IMR-90 (cell line): Measurements from ENCODE around the gene PDLIM5. TPM values are rescaled to one million over a fixed set of nuclear protein-coding genes. Genes with fewer than 3 reads are reported as not detected.

Experiments
- ATAC-seq: fragments of 200-7000 bp; cut with Tn5 transposase; 2 replicates; pipeline ENCODE4 v1.9.1; 2020; ENCODE audit warnings: low read depth, mild to moderate bottlenecking, moderate library complexity
- BruUV-seq: library from RNA; stranded (reverse); fragments of 400-500 nt; replicated peaks from 2 replicates; lab custom pipeline; 2021; lab: Mats Ljungman, UMichigan
- CTCF ChIA-PET: fragments of 300-600 bp; formaldehyde crosslinking; extraction: SDS; loops from one replicate; lab custom pipeline; 2021; ENCODE audit warnings: antibody characterized with exemption; lab: Yijun Ruan, JAX
- POLR2A ChIA-PET: fragments of 300-600 bp; sonication (Branson Sonifier 250); formaldehyde crosslinking; loops from one replicate; lab custom pipeline; 2022; ENCODE audit warnings: antibody characterized with exemption; ENCODE audit not compliant: unreplicated experiment; lab: Charles Lee
- DNase-seq: peaks from one replicate; pipeline ENCODE4 v3.0.0; 2013
- H2AFZ ChIP-seq: replicated peaks from 2 replicates; pipeline ENCODE3; 2013; ENCODE audit warnings: low read length, mild to moderate bottlenecking; ENCODE audit not compliant: poor library complexity
- H2AK5ac ChIP-seq: 2 replicates; pipeline ENCODE4 v1.6.1; 2013; ENCODE audit warnings: low read depth, low read length, inconsistent platforms
- H2AK9ac ChIP-seq: replicated peaks from 2 replicates; pipeline ENCODE3; 2013; ENCODE audit warnings: mild to moderate bottlenecking, low read depth, low read length, moderate library complexity; ENCODE audit not compliant: poor library complexity
- H2BK120ac ChIP-seq: 2 replicates; pipeline ENCODE4 v1.6.1; 2013; ENCODE audit warnings: low read depth, low read length, inconsistent platforms
- H2BK15ac ChIP-seq: 3 replicates; pipeline ENCODE4 v1.6.1; 2013; ENCODE audit warnings: low read depth, low read length, inconsistent platforms
- H2BK20ac ChIP-seq: 2 replicates; pipeline ENCODE4 v1.6.1; 2013; ENCODE audit warnings: low read depth, mild to moderate bottlenecking, inconsistent platforms, low read length, moderate library complexity
- H2BK5ac ChIP-seq: 2 replicates; pipeline ENCODE4 v1.6.1; 2013; ENCODE audit warnings: mild to moderate bottlenecking, low read depth, low read length, inconsistent platforms; ENCODE audit not compliant: poor library complexity, severe bottlenecking
- H3K14ac ChIP-seq: replicated peaks from 2 replicates; pipeline ENCODE4 v1.6.1; 2013; ENCODE audit warnings: low read depth, low read length, inconsistent platforms
- H3K18ac ChIP-seq: 2 replicates; pipeline ENCODE4 v1.6.1; 2013; ENCODE audit warnings: low read depth, low read length, control low read depth
- H3K23ac ChIP-seq: 2 replicates; pipeline ENCODE4 v1.6.1; 2013; ENCODE audit warnings: low read depth, low read length, inconsistent platforms
- H3K27ac ChIP-seq: 2 replicates; pipeline ENCODE4 v1.5.1; 2013; ENCODE audit warnings: mild to moderate bottlenecking, control low read depth, low read length; ENCODE audit not compliant: insufficient read depth
- H3K27me3 ChIP-seq: 2 replicates; pipeline ENCODE4 v1.6.1; 2013; ENCODE audit warnings: low read length; ENCODE audit not compliant: control insufficient read depth, insufficient read depth
- H3K36me3 ChIP-seq: 2 replicates; pipeline ENCODE4 v1.6.1; 2013; ENCODE audit warnings: low read length, mixed read lengths; ENCODE audit not compliant: control insufficient read depth, insufficient read depth
- H3K4ac ChIP-seq: 2 replicates; pipeline ENCODE4 v1.6.1; 2013; ENCODE audit warnings: low read depth, low read length, inconsistent platforms
- H3K4me1 ChIP-seq: 2 replicates; pipeline ENCODE4 v1.6.1; 2013; ENCODE audit warnings: low read length, mixed read lengths; ENCODE audit not compliant: control insufficient read depth, insufficient read depth
- H3K4me2 ChIP-seq: 2 replicates; pipeline ENCODE4 v1.6.1; 2013; ENCODE audit warnings: low read depth, mild to moderate bottlenecking, control low read depth, low read length, moderate library complexity
- H3K4me3 ChIP-seq: 2 replicates; pipeline ENCODE4 v1.5.1; 2013; ENCODE audit warnings: low read depth, mild to moderate bottlenecking, control low read depth, low read length, moderate library complexity; ENCODE audit not compliant: insufficient read depth
- H3K56ac ChIP-seq: 2 replicates; pipeline ENCODE4 v1.6.1; 2013; ENCODE audit warnings: low read length, inconsistent platforms; ENCODE audit not compliant: insufficient read depth; ENCODE audit errors: extremely low read depth
- H3K79me1 ChIP-seq, 2 experiments: 2 replicates each; pipeline ENCODE4 v1.6.1; 2013; ENCODE audit warnings: low read length in 2 of 2, inconsistent platforms in 1 of 2, low read depth in 1 of 2
- H3K9ac ChIP-seq: 2 replicates; pipeline ENCODE4 v1.6.1; 2013; ENCODE audit warnings: low read depth, low read length, control low read depth
- H3K9me1 ChIP-seq: 2 replicates; pipeline ENCODE4 v1.6.1; 2013; ENCODE audit warnings: low read length, inconsistent platforms; ENCODE audit not compliant: insufficient read depth
- H3K9me3 ChIP-seq: 2 replicates; pipeline ENCODE4 v1.6.1; 2013; ENCODE audit warnings: low read length; ENCODE audit not compliant: control insufficient read depth, insufficient read depth
- H4K20me1 ChIP-seq: 2 replicates; pipeline ENCODE4 v1.6.1; 2013; ENCODE audit warnings: low read length, inconsistent platforms; ENCODE audit not compliant: insufficient read depth
- H4K5ac ChIP-seq: 2 replicates; pipeline ENCODE4 v1.6.1; 2013; ENCODE audit warnings: mild to moderate bottlenecking, low read depth, low read length, control low read depth
- H4K8ac ChIP-seq, 2 experiments: 2 replicates each; pipeline ENCODE4 v1.6.1; 2013; ENCODE audit warnings: low read depth in 2 of 2, low read length in 2 of 2, control low read depth in 1 of 2, inconsistent platforms in 1 of 2
- H4K91ac ChIP-seq: 2 replicates; pipeline ENCODE4 v1.6.1; 2013; ENCODE audit warnings: low read depth, low read length, inconsistent platforms; ENCODE audit not compliant: insufficient read depth
- BHLHE40 ChIP-seq: fragments of 150-350 bp; IDR thresholded peaks from 2 replicates; pipeline ENCODE4 v1.6.1; 2016; ENCODE audit warnings: mild to moderate bottlenecking, low read depth, low read length
- CEBPB ChIP-seq: IDR thresholded peaks from 2 replicates; pipeline ENCODE4 v1.6.1; 2012; ENCODE audit warnings: low read depth, low read length, improper control_type of control experiment
- CHD1 ChIP-seq: IDR thresholded peaks from 2 replicates; pipeline ENCODE4 v1.6.1; 2012; ENCODE audit warnings: low read depth, low read length, improper control_type of control experiment
- CTCF ChIP-seq: conservative IDR thresholded peaks from 2 replicates; pipeline ENCODE4 v1.5.1; 2012; ENCODE audit warnings: mild to moderate bottlenecking, low read depth, low read length, improper control_type of control experiment
- ELK1 ChIP-seq: fragments of 150-350 bp; IDR thresholded peaks from 2 replicates; pipeline ENCODE4 v1.6.1; 2016; ENCODE audit warnings: low read depth, mild to moderate bottlenecking, low read length, moderate library complexity, borderline replicate concordance
- FOS ChIP-seq: fragments of 150-350 bp; IDR thresholded peaks from 2 replicates; pipeline ENCODE4 v1.6.1; 2016; ENCODE audit warnings: low read depth, low read length
- MAFK ChIP-seq: IDR thresholded peaks from 2 replicates; pipeline ENCODE4 v1.6.1; 2012; ENCODE audit warnings: low read depth, low read length, improper control_type of control experiment
- MAZ ChIP-seq: IDR thresholded peaks from 2 replicates; pipeline ENCODE4 v1.6.1; 2012; ENCODE audit warnings: low read depth, mild to moderate bottlenecking, low read length, improper control_type of control experiment, moderate library complexity, borderline replicate concordance
- MXI1 ChIP-seq: IDR thresholded peaks from 2 replicates; pipeline ENCODE4 v1.6.1; 2012; ENCODE audit warnings: low read depth, mild to moderate bottlenecking, low read length, moderate library complexity, borderline replicate concordance
- NFE2L2 ChIP-seq: fragments of 150-350 bp; IDR thresholded peaks from 2 replicates; pipeline ENCODE4 v1.6.1; 2016; ENCODE audit warnings: low read depth, mild to moderate bottlenecking, low read length
- POLR2A ChIP-seq: IDR thresholded peaks from 2 replicates; pipeline ENCODE4 v1.6.1; 2012; ENCODE audit warnings: mild to moderate bottlenecking, low read depth, low read length
- RAD21 ChIP-seq: IDR thresholded peaks from 2 replicates; pipeline ENCODE4 v1.6.1; 2012; ENCODE audit warnings: low read length, improper control_type of control experiment
- RCOR1 ChIP-seq: IDR thresholded peaks from 2 replicates; pipeline ENCODE4 v1.6.1; 2012; ENCODE audit warnings: mild to moderate bottlenecking, low read length, improper control_type of control experiment; ENCODE audit not compliant: insufficient replicate concordance
- RFX5 ChIP-seq: IDR thresholded peaks from 2 replicates; pipeline ENCODE4 v1.8.0; 2012; ENCODE audit warnings: low read depth, mild to moderate bottlenecking, low read length, moderate library complexity
- SMC3 ChIP-seq: fragments of 150-350 bp; IDR thresholded peaks from 2 replicates; pipeline ENCODE4 v1.6.1; 2016; ENCODE audit warnings: low read depth, mild to moderate bottlenecking, antibody characterized with exemption, low read length, moderate library complexity
- USF2 ChIP-seq: fragments of 150-350 bp; IDR thresholded peaks from 2 replicates; pipeline ENCODE4 v1.6.1; 2017; ENCODE audit warnings: mild to moderate bottlenecking, antibody characterized with exemption, low read length, low read depth
- WGBS, 2 experiments: methylation state at CpG; one replicate each; pipeline versions ENCODE4 v1.1.5 to v1.1.7; 2013; ENCODE audit warnings: missing lambda C conversion rate in 2 of 2; ENCODE audit not compliant: insufficient read length in 1 of 2; ENCODE audit errors: extremely low coverage in 2 of 2; 5-methylcytosine and 5-hydroxymethylcytosine counted together
- dilution Hi-C: fragments of 300-500 bp; cut with HindIII; formaldehyde crosslinking; loops from one replicate; pipeline ENCODE4 v1.14.3; 2018; ENCODE audit warnings: low sequenced_read_pairs; ENCODE audit not compliant: unreplicated experiment
- in situ Hi-C: fragments of 300-500 bp; cut with MboI; formaldehyde crosslinking; loops from 3 replicates; pipeline ENCODE4 v1.14.3; 2019; ENCODE audit warnings: low sequenced_read_pairs, inconsistent platforms, mixed read lengths
- intact Hi-C: fragments of 100-400 bp; cut with micrococcal nuclease; formaldehyde crosslinking; loops from 2 replicates; pipeline ENCODE4 v1.10.0; 2022
- polyA plus RNA-seq, 3 experiments: library from polyadenylated mRNA; depleted of rRNA; stranded (reverse); fragments of >200 nt; gene quantifications; 2 replicates each; pipeline ENCODE4 v1.2.3, GENCODE V29; 2012; ENCODE audit warnings: low replicate concordance in 1 of 3
- total RNA-seq: library from RNA; depleted of rRNA; stranded (reverse); fragments of >200 nt; gene quantifications from 2 replicates; pipeline ENCODE4 v1.2.3, GENCODE V29; 2012

PDLIM5 gene
- total and polyA plus RNA-seq, 2 of the 4 experiments (the other 2 are of a cell fraction): 96.5 to 188 TPM

- no peak overlapping the region for H3K4me3 ChIP-seq
- no peak overlapping the region for H3K56ac ChIP-seq
- in situ Hi-C loops: no loop called here
- no peak overlapping the region for H4K8ac ChIP-seq
- WGBS, 2 experiments: no CpG with 5 or more reads among the region's 2 CpGs
- H3K27me3 ChIP-seq: no peaks in the 10 kb centered on the region
- H2BK120ac ChIP-seq: no peak overlapping the region
- H3K36me3 ChIP-seq: no peaks in the 10 kb centered on the region; the same call in 1 of the 2 replicates
- no peak overlapping the region for H2AK5ac ChIP-seq
- H3K4me1 ChIP-seq: peaks cover 6% of the 10 kb centered on the region; the same call in 1 of the 2 replicates
- H4K20me1 ChIP-seq: peaks cover 8% of the 10 kb centered on the region
- no peak overlapping the region for H3K23ac ChIP-seq
- H2BK5ac ChIP-seq: no peak overlapping the region
- dilution Hi-C loops: no loop called here
- no peak for TF ChIP-seq RAD21
- no peak for TF ChIP-seq RCOR1
- no peak for TF ChIP-seq CEBPB
- TF ChIP-seq MAZ: no peak
- TF ChIP-seq CHD1: no peak
- TF ChIP-seq BHLHE40: no peak
- TF ChIP-seq RFX5: no peak
- no peak for TF ChIP-seq POLR2A
- no peak for TF ChIP-seq MXI1
- no peak for TF ChIP-seq SMC3
- TF ChIP-seq USF2: no peak
- TF ChIP-seq NFE2L2: no peak
- no peak for TF ChIP-seq CTCF
- no peak for TF ChIP-seq FOS
- no peak for TF ChIP-seq MAFK
- no peak for TF ChIP-seq ELK1
- DNase-seq (peak; percentile 20), ATAC-seq (no peak)
- intact Hi-C loops: no loop called here
- POLR2A ChIA-PET: no interaction called here
- H3K18ac ChIP-seq: no peak overlapping the region
- no peaks in the 10 kb centered on the region for H3K9me1 ChIP-seq
- H3K9me3 ChIP-seq: no peaks in the 10 kb centered on the region
- CTCF ChIA-PET: no interaction called here
- BruUV-seq: no TSS peak
- H2AFZ ChIP-seq: no peak overlapping the region
- H2BK20ac ChIP-seq: no peak overlapping the region
- H2BK15ac ChIP-seq: no peak overlapping the region
- no peak overlapping the region for H3K4me2 ChIP-seq
- no peak overlapping the region for H4K91ac ChIP-seq
- no peak overlapping the region for H2AK9ac ChIP-seq
- H3K14ac ChIP-seq: no peak overlapping the region
- no peak overlapping the region for H3K9ac ChIP-seq
- H3K4ac ChIP-seq: no peak overlapping the region
- no peak overlapping the region for H3K27ac ChIP-seq
- H4K5ac ChIP-seq: no peak overlapping the region
- H3K79me1 ChIP-seq: peaks cover 18 to 51% of the 10 kb centered on the region in 2 experiments; a peak in 3 of 4 replicates
Observed at GRCh38 chr4:94486372-94486801, 34.6 kb downstream of the PDLIM5 start.
